ENCODE results near the gene C5orf47.
"Not testable (repeated sequence)": the region's sequence is repeated elsewhere in the genome, so short reads cannot be mapped to it uniquely, and the experiment has no call there.

The C5orf47 gene

DNA sequence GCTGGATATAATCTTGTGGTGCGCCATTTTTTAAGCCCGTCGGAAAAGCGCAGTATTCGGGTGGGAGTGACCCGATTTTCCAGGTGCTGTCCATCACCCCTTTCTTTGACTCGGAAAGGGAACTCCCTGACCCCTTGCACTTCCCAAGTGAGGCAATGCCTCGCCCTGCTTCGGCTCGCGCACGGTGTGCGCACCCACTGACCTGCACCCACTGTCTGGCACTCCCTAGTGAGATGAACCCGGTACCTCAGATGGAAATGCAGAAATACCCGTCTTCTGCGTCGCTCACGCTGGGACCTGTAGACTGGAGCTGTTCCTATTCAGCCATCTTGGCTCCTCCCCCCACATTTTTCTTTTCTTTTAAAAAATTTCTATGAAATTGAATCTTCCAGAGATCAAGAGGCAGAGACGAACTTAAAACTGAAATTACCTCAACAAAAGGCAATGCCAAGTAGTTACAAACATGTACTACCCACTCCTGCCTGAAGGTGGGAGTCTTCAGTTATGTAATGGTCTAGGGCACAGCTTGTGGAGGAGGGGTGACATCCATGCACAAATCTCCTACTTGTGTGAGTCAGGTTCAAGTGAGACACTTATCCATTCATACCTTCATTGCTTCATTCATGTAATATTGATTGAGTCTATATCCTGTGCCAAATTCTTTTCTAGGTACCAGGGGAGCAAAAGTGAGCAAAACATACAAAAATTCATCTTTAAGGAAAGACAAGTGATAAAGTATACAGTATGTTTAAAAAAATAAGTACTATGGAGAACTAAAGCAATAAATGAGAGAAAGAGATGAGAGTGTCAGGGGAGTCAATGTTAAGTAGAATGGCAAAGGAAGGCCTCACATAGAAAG lies 31.3 kb downstream of the C5orf47 start:
- peak; percentile 6 for DNase-seq (ENCODE audit: low spot score)
- H3K4me2 ChIP-seq (ENCODE audit: insufficient read depth, low read length, poor library complexity, severe bottlenecking); H2BK12ac ChIP-seq (ENCODE audit: low read length); H3K18ac ChIP-seq (ENCODE audit: low read length); H3K27me3 ChIP-seq (ENCODE audit: control insufficient read depth in 3 of 3, insufficient read depth in 3 of 3, low read depth in 1 of 3, low read length in 3 of 3); H3K36me3 ChIP-seq (replicated peaks in 1 of 2; ENCODE audit: control insufficient read depth in 2 of 2, insufficient read depth in 2 of 2, low read length in 2 of 2); H3K4me3 ChIP-seq (ENCODE audit: low read length in 2 of 2); H4K91ac ChIP-seq (ENCODE audit: low read depth, low read length, poor library complexity); H3K23ac ChIP-seq (ENCODE audit: low read depth, low read length, poor library complexity); H2AFZ ChIP-seq (ENCODE audit: low read length); H3K14ac ChIP-seq (ENCODE audit: low read length); H4K8ac ChIP-seq (ENCODE audit: low read depth, low read length); H3K4ac ChIP-seq (ENCODE audit: low read length); H2AK5ac ChIP-seq (ENCODE audit: low read depth, low read length); H3K27ac ChIP-seq (replicated peaks; ENCODE audit: low read length); H3K9me3 ChIP-seq (replicated peaks in 1 of 2; ENCODE audit: control insufficient read depth in 2 of 2, insufficient read depth in 1 of 2, low read depth in 1 of 2, low read length in 2 of 2); H3K79me1 ChIP-seq (ENCODE audit: low read depth, low read length); H2BK15ac ChIP-seq (ENCODE audit: low read length); H2BK120ac ChIP-seq (ENCODE audit: low read depth, low read length); H2BK5ac ChIP-seq (ENCODE audit: low read length); H3K9ac ChIP-seq (ENCODE audit: low read depth, low read length, poor library complexity): not testable (repeated sequence)
- H3K4me1 ChIP-seq (ENCODE audit: control insufficient read depth in 2 of 2, insufficient read depth in 1 of 2, low read depth in 1 of 2, low read length in 2 of 2), result peaks cover 0 to 10% of the 10 kb centered on the region in 2 donors
- WGBS, 2 donors (ENCODE audit: extremely low coverage in 2 of 2, insufficient read length in 2 of 2, insufficient replicate concordance in 1 of 2), result no CpG with 5 or more reads among the region's 19 CpGs

DNA sequence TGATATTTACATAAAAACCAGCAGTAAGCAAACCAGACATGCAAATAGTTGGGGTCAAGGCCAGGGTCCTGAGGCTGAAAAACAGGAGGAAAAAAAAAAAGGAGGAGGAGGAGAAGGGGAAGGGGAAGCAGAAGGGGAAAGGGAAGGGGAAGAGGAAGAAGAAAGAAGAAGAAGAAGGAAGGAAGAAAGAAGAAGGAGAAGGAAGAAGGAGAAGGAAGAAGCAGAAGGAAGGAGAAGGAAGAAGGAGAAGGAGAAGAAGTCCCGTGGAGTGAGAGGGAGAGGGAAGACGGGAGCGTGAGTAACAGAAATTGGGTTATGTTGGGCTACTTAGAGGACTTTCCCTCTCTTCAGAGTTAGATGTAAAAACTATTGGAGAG lies 31.9 kb downstream of the C5orf47 start:
- Histone ChIP-seq H2BK5ac (ENCODE audit: low read length) (no peak overlapping the region), H3K4me3 (ENCODE audit: low read length in 2 of 2) (no peak overlapping the region), H3K27ac (replicated peaks; ENCODE audit: low read length) (no peak overlapping the region), H2BK120ac (ENCODE audit: low read depth, low read length) (no peak overlapping the region), H2AK5ac (ENCODE audit: low read depth, low read length) (no peak overlapping the region), H2BK12ac (ENCODE audit: low read length) (no peak overlapping the region), H3K36me3 (replicated peaks in 1 of 2; ENCODE audit: control insufficient read depth in 2 of 2, insufficient read depth in 2 of 2, low read length in 2 of 2) (no peaks in the 10 kb centered on the region), H3K9ac (ENCODE audit: low read depth, low read length, poor library complexity) (no peak overlapping the region), H3K4me1 (ENCODE audit: control insufficient read depth in 2 of 2, insufficient read depth in 1 of 2, low read depth in 1 of 2, low read length in 2 of 2) (peaks cover 0 to 10% of the 10 kb centered on the region in 2 donors), H4K91ac (ENCODE audit: low read depth, low read length, poor library complexity) (no peak overlapping the region), H3K79me1 (ENCODE audit: low read depth, low read length) (no peaks in the 10 kb centered on the region), H2AFZ (ENCODE audit: low read length) (no peak overlapping the region), H3K14ac (ENCODE audit: low read length) (no peak overlapping the region), H3K4ac (ENCODE audit: low read length) (no peak overlapping the region), H3K27me3 (ENCODE audit: control insufficient read depth in 3 of 3, insufficient read depth in 3 of 3, low read depth in 1 of 3, low read length in 3 of 3) (no peaks in the 10 kb centered on the region), H3K9me3 (replicated peaks in 1 of 2; ENCODE audit: control insufficient read depth in 2 of 2, insufficient read depth in 1 of 2, low read depth in 1 of 2, low read length in 2 of 2) (no peaks in the 10 kb centered on the region), H3K23ac (ENCODE audit: low read depth, low read length, poor library complexity) (no peak overlapping the region), H4K8ac (ENCODE audit: low read depth, low read length) (no peak overlapping the region), H3K4me2 (ENCODE audit: insufficient read depth, low read length, poor library complexity, severe bottlenecking) (no peak overlapping the region), H3K18ac (ENCODE audit: low read length) (no peak overlapping the region), H2BK15ac (ENCODE audit: low read length) (no peak overlapping the region)
- no peak for DNase-seq (ENCODE audit: low spot score)
- WGBS, 2 donors (ENCODE audit: extremely low coverage in 2 of 2, insufficient read length in 2 of 2, insufficient replicate concordance in 1 of 2), result no CpG with 5 or more reads among the region's 3 CpGs

DNA sequence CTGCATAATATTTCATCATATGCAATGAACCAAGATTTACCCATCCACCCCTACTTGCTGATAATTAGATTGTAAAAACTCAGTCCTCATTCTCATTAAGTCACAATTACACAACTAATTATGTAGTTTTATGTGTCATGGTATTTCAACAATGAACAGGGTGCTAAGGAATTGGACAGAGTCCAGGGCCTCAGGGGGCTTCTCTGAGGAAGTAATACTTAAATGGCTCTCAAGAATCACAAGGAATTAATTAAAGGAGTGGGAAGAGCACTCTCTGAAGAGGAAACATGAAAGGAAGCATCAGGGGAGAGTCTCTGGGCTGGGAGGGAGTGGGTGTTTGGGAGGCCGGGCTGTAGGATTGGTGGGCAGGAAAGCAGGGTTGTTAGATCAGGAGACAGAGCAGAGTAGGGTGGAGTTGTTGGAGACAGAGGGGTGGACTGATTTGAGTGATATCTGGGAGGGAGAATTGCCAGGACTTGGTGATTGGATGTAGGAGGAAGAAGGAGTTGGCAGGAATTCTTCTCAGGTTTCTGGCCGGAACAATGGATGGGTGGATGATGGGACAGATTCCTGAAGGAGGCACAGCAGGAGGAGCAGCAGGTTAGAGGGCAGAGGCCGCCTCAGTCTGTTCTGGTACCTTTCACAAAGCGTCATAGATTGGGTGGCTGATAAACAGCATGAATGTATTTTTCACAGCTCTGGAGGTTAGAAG lies 33.6 kb downstream of the C5orf47 start:
- Histone ChIP-seq H3K14ac (ENCODE audit: low read length) (no peak overlapping the region), H3K23ac (ENCODE audit: low read depth, low read length, poor library complexity) (no peak overlapping the region)
- no CpG with 5 or more reads among the region's 4 CpGs for WGBS, 2 donors (ENCODE audit: extremely low coverage in 2 of 2, insufficient read length in 2 of 2, insufficient replicate concordance in 1 of 2)

GRCh38 chr5:174030286-174030685 lies 41.3 kb downstream of the C5orf47 start:
- Histone ChIP-seq H3K4me2 (ENCODE audit: insufficient read depth, low read length, poor library complexity, severe bottlenecking) (no peak overlapping the region), H3K36me3 (replicated peaks in 1 of 2; ENCODE audit: control insufficient read depth in 2 of 2, insufficient read depth in 2 of 2, low read length in 2 of 2) (no peaks in the 10 kb centered on the region), H3K4me1 (ENCODE audit: control insufficient read depth in 2 of 2, insufficient read depth in 1 of 2, low read depth in 1 of 2, low read length in 2 of 2) (no peaks in the 10 kb centered on the region), H3K27ac (replicated peaks; ENCODE audit: low read length) (no peak overlapping the region), H3K4ac (ENCODE audit: low read length) (no peak overlapping the region), H3K79me1 (ENCODE audit: low read depth, low read length) (no peaks in the 10 kb centered on the region), H2BK5ac (ENCODE audit: low read length) (no peak overlapping the region), H3K27me3 (ENCODE audit: control insufficient read depth in 3 of 3, insufficient read depth in 3 of 3, low read depth in 1 of 3, low read length in 3 of 3) (no peaks in the 10 kb centered on the region), H2BK15ac (ENCODE audit: low read length) (no peak overlapping the region), H3K4me3 (ENCODE audit: low read length in 2 of 2) (no peak overlapping the region), H3K18ac (ENCODE audit: low read length) (no peak overlapping the region), H2AFZ (ENCODE audit: low read length) (no peak overlapping the region), H4K8ac (ENCODE audit: low read depth, low read length) (no peak overlapping the region), H3K14ac (ENCODE audit: low read length) (no peak overlapping the region), H2BK12ac (ENCODE audit: low read length) (no peak overlapping the region), H3K9me3 (replicated peaks in 1 of 2; ENCODE audit: control insufficient read depth in 2 of 2, insufficient read depth in 1 of 2, low read depth in 1 of 2, low read length in 2 of 2) (no peaks in the 10 kb centered on the region), H4K91ac (ENCODE audit: low read depth, low read length, poor library complexity) (no peak overlapping the region), H3K9ac (ENCODE audit: low read depth, low read length, poor library complexity) (no peak overlapping the region), H3K23ac (ENCODE audit: low read depth, low read length, poor library complexity) (no peak overlapping the region), H2BK120ac (ENCODE audit: low read depth, low read length) (no peak overlapping the region), H2AK5ac (ENCODE audit: low read depth, low read length) (no peak overlapping the region)
- no CpG with 5 or more reads among the region's 2 CpGs for WGBS, 2 donors (ENCODE audit: extremely low coverage in 2 of 2, insufficient read length in 2 of 2, insufficient replicate concordance in 1 of 2)
- DNase-seq (ENCODE audit: low spot score), result no peak

More for the DNA sequence above, 33.6 kb downstream of the C5orf47 start:
- Histone ChIP-seq H3K4ac (ENCODE audit: low read length) (no peak overlapping the region), H3K36me3 (replicated peaks in 1 of 2; ENCODE audit: control insufficient read depth in 2 of 2, insufficient read depth in 2 of 2, low read length in 2 of 2) (no peaks in the 10 kb centered on the region), H3K4me3 (ENCODE audit: low read length in 2 of 2) (no peak overlapping the region), H3K79me1 (ENCODE audit: low read depth, low read length) (no peaks in the 10 kb centered on the region), H3K18ac (ENCODE audit: low read length) (peak overlapping the region; percentile 48), H2BK120ac (ENCODE audit: low read depth, low read length) (no peak overlapping the region), H3K9me3 (replicated peaks in 1 of 2; ENCODE audit: control insufficient read depth in 2 of 2, insufficient read depth in 1 of 2, low read depth in 1 of 2, low read length in 2 of 2) (no peaks in the 10 kb centered on the region), H2BK12ac (ENCODE audit: low read length) (no peak overlapping the region), H4K8ac (ENCODE audit: low read depth, low read length) (no peak overlapping the region), H2AFZ (ENCODE audit: low read length) (no peak overlapping the region), H3K9ac (ENCODE audit: low read depth, low read length, poor library complexity) (no peak overlapping the region), H2BK5ac (ENCODE audit: low read length) (no peak overlapping the region), H3K4me2 (ENCODE audit: insufficient read depth, low read length, poor library complexity, severe bottlenecking) (no peak overlapping the region), H3K27ac (replicated peaks; ENCODE audit: low read length) (no peak overlapping the region), H2AK5ac (ENCODE audit: low read depth, low read length) (no peak overlapping the region), H2BK15ac (ENCODE audit: low read length) (no peak overlapping the region), H3K27me3 (ENCODE audit: control insufficient read depth in 3 of 3, insufficient read depth in 3 of 3, low read depth in 1 of 3, low read length in 3 of 3) (no peaks in the 10 kb centered on the region), H4K91ac (ENCODE audit: low read depth, low read length, poor library complexity) (no peak overlapping the region), H3K4me1 (ENCODE audit: control insufficient read depth in 2 of 2, insufficient read depth in 1 of 2, low read depth in 1 of 2, low read length in 2 of 2) (peaks cover 0 to 10% of the 10 kb centered on the region in 2 donors)
- no peak for DNase-seq (ENCODE audit: low spot score)

Measured in neuronal stem cell (in vitro differentiated cells).